OCI-LY1 (cell line): Measurements from ENCODE around the gene FZR1.

Source experiments
- H2AFZ ChIP-seq: fragments of 200-600 bp; sonication (generic), shearing (Covaris generic); 2 replicates; pipeline ENCODE4 v1.6.0; 2014; ENCODE audit warnings: antibody characterized with exemption, mild to moderate bottlenecking, low read length
- H3F3A ChIP-seq: fragments of 200-600 bp; sonication (generic), shearing (Covaris generic); 2 replicates; pipeline ENCODE4 v1.6.0; 2014; ENCODE audit warnings: mild to moderate bottlenecking, antibody characterized with exemption, low read length, moderate library complexity; ENCODE audit not compliant: insufficient read depth
- H3K27ac ChIP-seq: fragments of 200-600 bp; sonication (generic); 2 replicates; pipeline ENCODE4 v1.5.1; 2014; ENCODE audit warnings: low read length, mixed run types, mild to moderate bottlenecking, low read depth; ENCODE audit not compliant: poor library complexity, severe bottlenecking
- H3K27me3 ChIP-seq: fragments of 200-600 bp; sonication (generic); 2 replicates; pipeline ENCODE4 v1.6.0; 2014; ENCODE audit warnings: antibody characterized with exemption, mild to moderate bottlenecking, low read length, moderate library complexity; ENCODE audit not compliant: insufficient read depth
- H3K36me3 ChIP-seq: fragments of 200-600 bp; sonication (generic); 2 replicates; pipeline ENCODE4 v1.6.1; 2014; ENCODE audit warnings: mild to moderate bottlenecking, antibody characterized with exemption, low read length, moderate library complexity, mixed read lengths; ENCODE audit not compliant: insufficient read depth
- H3K4me1 ChIP-seq: fragments of 200-600 bp; sonication (generic); 2 replicates; pipeline ENCODE4 v1.5.1; 2014; ENCODE audit warnings: mild to moderate bottlenecking, low read length, moderate library complexity; ENCODE audit not compliant: insufficient read depth, severe bottlenecking
- H3K4me2 ChIP-seq: fragments of 200-600 bp; sonication (generic), shearing (Covaris generic); 2 replicates; pipeline ENCODE4 v1.6.1; 2014; ENCODE audit warnings: low read length
- H3K4me3 ChIP-seq: fragments of 200-600 bp; sonication (generic); 2 replicates; pipeline ENCODE4 v1.5.1; 2014; ENCODE audit warnings: low read length, low read depth, mild to moderate bottlenecking, mixed read lengths; ENCODE audit not compliant: poor library complexity, severe bottlenecking
- H3K79me2 ChIP-seq: fragments of 200-600 bp; shearing (Covaris generic); 2 replicates; pipeline ENCODE4 v1.6.1; 2016; ENCODE audit warnings: mixed run types, low read length, mixed read lengths; ENCODE audit not compliant: insufficient read depth
- H3K9ac ChIP-seq: fragments of 200-600 bp; sonication (generic), shearing (Covaris generic); 2 replicates; pipeline ENCODE4 v1.6.1; 2014; ENCODE audit warnings: mild to moderate bottlenecking, low read length, mixed read lengths
- H3K9me2 ChIP-seq: fragments of 200-600 bp; sonication (generic), shearing (Covaris generic); 2 replicates; pipeline ENCODE4 v1.6.1; 2014; ENCODE audit warnings: low read depth, mild to moderate bottlenecking, low read length, mixed read lengths
- H3K9me3 ChIP-seq: fragments of 200-600 bp; shearing (Covaris generic); 2 replicates; pipeline ENCODE4 v1.6.1; 2014; ENCODE audit warnings: low read length, mixed read lengths
- H4K20me1 ChIP-seq: fragments of 200-600 bp; sonication (generic), shearing (Covaris generic); 2 replicates; pipeline ENCODE4 v1.6.0; 2016; ENCODE audit warnings: mild to moderate bottlenecking, low read length; ENCODE audit not compliant: insufficient read depth
- CTCF ChIP-seq: fragments of 200-600 bp; sonication (generic), shearing (Covaris generic); IDR thresholded peaks from 2 replicates; pipeline ENCODE4 v1.5.1; 2017; ENCODE audit warnings: mild to moderate bottlenecking, antibody characterized with exemption, low read length, moderate library complexity, mixed read lengths
- EZH2 ChIP-seq: fragments of 200-600 bp; sonication (generic), shearing (Covaris generic); IDR thresholded peaks from 2 replicates; pipeline ENCODE4 v1.8.0; 2017; ENCODE audit warnings: borderline replicate concordance, mixed run types, mild to moderate bottlenecking, antibody characterized with exemption, low read length, moderate library complexity, mixed read lengths

FZR1 gene

DNA sequence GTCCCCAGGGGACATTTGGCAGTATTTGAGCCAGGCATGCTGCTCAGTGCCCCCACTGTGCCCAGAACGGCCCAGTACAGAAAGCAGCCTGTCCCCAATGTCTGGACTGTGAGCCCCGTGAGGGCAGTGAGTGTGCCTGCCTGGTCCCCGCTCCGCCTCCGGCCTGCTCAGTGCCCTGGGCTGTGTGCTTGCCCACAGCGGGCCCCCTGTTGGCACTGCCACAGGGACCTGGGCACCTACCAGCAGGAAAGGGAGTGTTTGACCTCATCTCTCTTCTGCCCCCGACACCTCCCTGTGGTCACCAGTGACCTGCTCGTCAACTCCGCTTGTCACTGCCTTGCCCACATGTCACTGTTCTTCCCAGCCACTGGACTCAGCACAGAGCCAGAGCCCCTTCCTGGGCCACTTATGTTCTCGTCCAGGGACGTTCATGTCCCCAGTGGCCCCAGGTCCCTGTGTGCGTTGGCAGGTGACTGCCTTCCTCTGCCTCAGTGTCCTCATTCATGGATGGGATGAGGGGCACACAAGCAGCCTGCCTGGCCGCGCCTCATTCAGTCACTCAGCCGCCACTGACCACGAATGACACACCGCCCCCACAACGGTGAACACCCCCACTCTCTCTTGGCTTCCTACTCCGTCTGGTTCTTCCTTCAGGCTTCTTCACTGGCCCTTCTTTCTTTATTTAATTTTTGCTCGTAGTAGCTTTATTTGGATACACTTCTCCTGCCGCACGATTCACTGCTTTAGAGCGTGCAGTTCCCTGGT lies 2.8 kb downstream of the FZR1 start:
- no peaks in the 10 kb centered on the region for H3K9me2 ChIP-seq
- H3F3A ChIP-seq, result no peaks in the 10 kb centered on the region
- H3K4me2 ChIP-seq, result no peak overlapping the region
- H3K27me3 ChIP-seq, result no peaks in the 10 kb centered on the region
- H4K20me1 ChIP-seq, result no peaks in the 10 kb centered on the region
- H3K4me3 ChIP-seq, result no peak overlapping the region
- no peak overlapping the region for H3K27ac ChIP-seq
- H3K9me3 ChIP-seq, result no peaks in the 10 kb centered on the region
- H3K9ac ChIP-seq, result no peak overlapping the region
- peaks cover 17% of the 10 kb centered on the region; the same call in 1 of the 2 replicates for H3K36me3 ChIP-seq
- no peak for TF ChIP-seq EZH2
- no peak for TF ChIP-seq CTCF
- peaks cover 21% of the 10 kb centered on the region for H3K4me1 ChIP-seq
- no peak overlapping the region for H2AFZ ChIP-seq
- peaks cover 11% of the 10 kb centered on the region for H3K79me2 ChIP-seq

DNA sequence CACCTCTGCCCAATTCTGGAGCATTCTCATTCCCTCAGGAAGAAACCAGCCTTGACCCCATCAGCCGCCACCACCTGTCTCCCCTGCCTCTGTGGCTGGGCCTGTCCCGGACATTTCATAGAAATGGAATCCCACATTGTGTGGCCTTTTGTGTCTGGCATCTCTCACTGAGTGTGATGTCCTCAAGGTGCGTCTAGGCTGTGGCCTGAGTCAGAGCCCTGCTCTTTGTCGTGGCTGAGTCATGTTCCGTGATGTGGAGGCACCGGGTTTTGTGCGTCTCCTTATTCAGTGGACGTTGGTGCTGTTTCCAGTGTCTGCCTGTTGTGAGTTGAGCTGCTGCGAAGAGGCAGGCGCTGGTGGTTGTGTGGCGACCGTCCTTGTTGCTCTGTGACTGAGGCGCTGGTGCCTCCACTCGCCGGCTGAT lies 3.5 kb downstream of the FZR1 start:
- no peaks in the 10 kb centered on the region for H3K9me2 ChIP-seq
- TF ChIP-seq EZH2 (no peak), CTCF (no peak)
- peaks cover 11% of the 10 kb centered on the region for H3K79me2 ChIP-seq
- H3K9ac ChIP-seq, result no peak overlapping the region
- H3K9me3 ChIP-seq, result no peaks in the 10 kb centered on the region
- H3K36me3 ChIP-seq, result peaks cover 17% of the 10 kb centered on the region; the same call in 1 of the 2 replicates
- no peak overlapping the region for H2AFZ ChIP-seq
- no peak overlapping the region for H3K27ac ChIP-seq
- no peaks in the 10 kb centered on the region for H4K20me1 ChIP-seq
- no peaks in the 10 kb centered on the region for H3F3A ChIP-seq
- H3K4me2 ChIP-seq, result no peak overlapping the region
- no peak overlapping the region for H3K4me3 ChIP-seq
- H3K4me1 ChIP-seq, result peaks cover 21% of the 10 kb centered on the region
- H3K27me3 ChIP-seq, result no peaks in the 10 kb centered on the region

- no peaks in the 10 kb centered on the region for H3K9me2 ChIP-seq
- H3K4me3 ChIP-seq, result no peak overlapping the region
- no peak overlapping the region for H3K4me2 ChIP-seq
- H4K20me1 ChIP-seq, result no peaks in the 10 kb centered on the region
- H3K27ac ChIP-seq, result no peak overlapping the region
- no peak overlapping the region for H2AFZ ChIP-seq
- H3K9ac ChIP-seq, result no peak overlapping the region
- H3K79me2 ChIP-seq, result peaks cover 11% of the 10 kb centered on the region
- no peaks in the 10 kb centered on the region for H3K27me3 ChIP-seq
- TF ChIP-seq CTCF (no peak), EZH2 (no peak)
- H3F3A ChIP-seq, result no peaks in the 10 kb centered on the region
- H3K9me3 ChIP-seq, result no peaks in the 10 kb centered on the region
- peaks cover 12% of the 10 kb centered on the region for H3K4me1 ChIP-seq
- peaks cover 17% of the 10 kb centered on the region; the same call in 1 of the 2 replicates for H3K36me3 ChIP-seq
Measured at GRCh38 chr19:3510727-3511126, 4.6 kb downstream of the FZR1 start.
